ENCODE data around the gene ATP1A4. TPM values are rescaled to one million over a fixed set of nuclear protein-coding genes. Genes with fewer than 3 reads are reported as not detected.

The ATP1A4 gene
- total and polyA plus RNA-seq, 7 experiments from 2014 or later, result 0.71 TPM; not detected in 6

- Histone ChIP-seq H3K27ac (ENCODE audit: low read depth, low read length) (peak within 1 kb of the TSS; percentile 74), H3K36me3 (ENCODE audit: control insufficient read depth in 2 of 3, insufficient read depth in 3 of 3, low read length in 3 of 3) (peaks cover 0 to 9% (median 0%) of the 10 kb centered on the region in 3 experiments), H3K4me1 (ENCODE audit: control insufficient read depth in 2 of 2, insufficient read depth in 2 of 2, low read length in 2 of 2) (peaks cover 12 to 16% of the 10 kb centered on the region in 2 donors), H3K27me3 (ENCODE audit: control insufficient read depth in 2 of 2, insufficient read depth in 2 of 2, low read length in 2 of 2) (no peaks in the 10 kb centered on the region), H3K9me3 (ENCODE audit: control insufficient read depth in 2 of 3, low read length in 3 of 3) (no peaks in the 10 kb centered on the region), H3K4me3 (ENCODE audit: low read length) (peak within 1 kb of the TSS; percentile 77)
- DNase-seq (peak; percentile 43 to 81 (median 49)), ATAC-seq (peak; percentile 81)
- peaks cover 31 to 49% (median 37%) of the 10 kb centered on the region in 7 donors for H3K4me1 Mint-ChIP-seq
- peaks cover 0 to 2% (median 0%) of the 10 kb centered on the region in 5 donors for H3K36me3 Mint-ChIP-seq
- intact Hi-C loops (cut with micrococcal nuclease), result loop anchor here (1.0 to 5.0 kb wide), 4 partner anchors 55 to 107 kb away; partner anchors contain the start of genes IGSF8 (in 2 of the 2) and PEX19 (in 1 of the 2)
- no peaks in the 10 kb centered on the region for H3K27me3 Mint-ChIP-seq
- POLR2A ChIA-PET, result interaction anchor here (1.0 to 2.8 kb wide), 3 partner anchors 12 to 79 kb away, joined by 3 to 11 read pairs (median 7); partner anchors contain the start of genes DCAF8 and PEX19
- peak within 1 kb of the TSS; percentile 75 to 92 (median 88) for H3K27ac Mint-ChIP-seq
- CTCF ChIA-PET, result interaction anchor here (1.1 to 1.3 kb wide), 2 partner anchors 13 to 47 kb away, joined by 3 to 4 read pairs; no protein-coding TSS in a partner anchor
- peak within 1 kb of the TSS; percentile 78 to 94 (median 88) for H3K4me3 Mint-ChIP-seq
- H3K9me3 Mint-ChIP-seq, result peaks cover 0 to 1% (median 0%) of the 10 kb centered on the region in 11 donors
Observed at GRCh38 chr1:160205242-160206035, 54.0 kb downstream of the ATP1A4 start, which contains the start of gene PEA15. Gene PEA15, plus strand, starts transcription at chr1:160205384. Its CDS starts 6,161 bp downstream, at chr1:160211545.

- Histone ChIP-seq H3K4me1 (ENCODE audit: control insufficient read depth in 2 of 2, insufficient read depth in 2 of 2, low read length in 2 of 2) (peaks cover 12 to 16% of the 10 kb centered on the region in 2 donors), H3K27ac (ENCODE audit: low read depth, low read length) (peak overlapping the region; percentile 74), H3K9me3 (ENCODE audit: control insufficient read depth in 2 of 3, low read length in 3 of 3) (no peaks in the 10 kb centered on the region), H3K36me3 (ENCODE audit: control insufficient read depth in 2 of 3, insufficient read depth in 3 of 3, low read length in 3 of 3) (peaks cover 0 to 15% (median 0%) of the 10 kb centered on the region in 3 experiments), H3K4me3 (ENCODE audit: low read length) (peak overlapping the region; percentile 77), H3K27me3 (ENCODE audit: control insufficient read depth in 2 of 2, insufficient read depth in 2 of 2, low read length in 2 of 2) (no peaks in the 10 kb centered on the region)
- Mint-ChIP-seq H3K4me3 (peak overlapping the region; percentile 77 to 94 (median 86)), H3K36me3 (peaks cover 0 to 2% (median 0%) of the 10 kb centered on the region in 5 donors), H3K27me3 (no peaks in the 10 kb centered on the region), H3K4me1 (peaks cover 31 to 50% (median 37%) of the 10 kb centered on the region in 7 donors), H3K27ac (peak overlapping the region; percentile 58 to 88 (median 82)), H3K9me3 (peaks cover 0 to 1% (median 0%) of the 10 kb centered on the region in 11 donors)
- DNase-seq, result peak in 6 of 9 donors; percentile 22 to 58 (median 40)
- ChIA-PET CTCF (interaction anchor here (1.1 to 1.3 kb wide), 2 partner anchors 13 to 46 kb away, joined by 3 to 4 read pairs; no protein-coding TSS in a partner anchor), POLR2A (interaction anchor here (1.1 to 2.8 kb wide), 2 partner anchors 12 to 56 kb away, joined by 3 to 11 read pairs; partner anchors contain the start of gene DCAF8)
- intact Hi-C loops (cut with micrococcal nuclease), result loop anchor here in 1 of 2 donors (2.0 to 5.0 kb wide), 2 partner anchors 55 to 81 kb away; partner anchors contain the start of gene PEX19
- ATAC-seq, result peak; percentile 61
Observed at GRCh38 chr1:160206036-160206389, 54.6 kb downstream of the ATP1A4 start.

- Histone ChIP-seq H3K4me3 (ENCODE audit: low read length) (peak overlapping the region; percentile 77), H3K4me1 (ENCODE audit: control insufficient read depth in 2 of 2, insufficient read depth in 2 of 2, low read length in 2 of 2) (peaks cover 12 to 16% of the 10 kb centered on the region in 2 donors), H3K9me3 (ENCODE audit: control insufficient read depth in 2 of 3, low read length in 3 of 3) (no peaks in the 10 kb centered on the region), H3K27me3 (ENCODE audit: control insufficient read depth in 2 of 2, insufficient read depth in 2 of 2, low read length in 2 of 2) (no peaks in the 10 kb centered on the region), H3K27ac (ENCODE audit: low read depth, low read length) (peak overlapping the region; percentile 74), H3K36me3 (ENCODE audit: control insufficient read depth in 2 of 3, insufficient read depth in 3 of 3, low read length in 3 of 3) (peaks cover 0 to 20% (median 0%) of the 10 kb centered on the region in 3 experiments)
- Mint-ChIP-seq H3K27me3 (no peaks in the 10 kb centered on the region), H3K36me3 (peaks cover 0 to 5% (median 0%) of the 10 kb centered on the region in 5 donors), H3K9me3 (peaks cover 0 to 1% (median 0%) of the 10 kb centered on the region in 11 donors), H3K4me1 (peaks cover 31 to 50% (median 37%) of the 10 kb centered on the region in 7 donors), H3K27ac (peak overlapping the region; percentile 58 to 88 (median 83)), H3K4me3 (peak overlapping the region; percentile 77 to 94 (median 86))
- ChIA-PET CTCF (interaction anchor here (1.1 to 1.3 kb wide), 2 partner anchors 14 to 46 kb away, joined by 3 to 4 read pairs; no protein-coding TSS in a partner anchor), POLR2A (interaction anchor here (2.8 kb wide), 1 partner anchor 56 kb away, joined by 11 read pairs; the partner anchor contains the start of gene DCAF8)
- no peak for ATAC-seq
- no peak for DNase-seq
- intact Hi-C loops (cut with micrococcal nuclease), result loop anchor here in 1 of 2 donors (2.0 to 5.0 kb wide), 2 partner anchors 54 to 81 kb away; partner anchors contain the start of gene PEX19
Observed at GRCh38 chr1:160206421-160207117, 55.2 kb downstream of the ATP1A4 start.

- H3K27ac ChIP-seq (ENCODE audit: low read depth, low read length), result no peak overlapping the region
- H3K27me3 ChIP-seq (ENCODE audit: control insufficient read depth in 2 of 2, insufficient read depth in 2 of 2, low read length in 2 of 2), result no peaks in the 10 kb centered on the region
- Mint-ChIP-seq H3K27ac (peak overlapping the region; percentile 26 to 88 (median 83)), H3K4me3 (peak overlapping the region in 8 of 10 donors; percentile 15 to 94 (median 84)), H3K36me3 (peaks cover 0 to 7% (median 2%) of the 10 kb centered on the region in 5 donors), H3K27me3 (no peaks in the 10 kb centered on the region), H3K9me3 (peaks cover 0 to 1% (median 0%) of the 10 kb centered on the region in 11 donors), H3K4me1 (peaks cover 31 to 51% (median 37%) of the 10 kb centered on the region in 7 donors)
- no peak for ATAC-seq
- no peak overlapping the region for H3K4me3 ChIP-seq (ENCODE audit: low read length)
- peaks cover 12 to 16% of the 10 kb centered on the region in 2 donors for H3K4me1 ChIP-seq (ENCODE audit: control insufficient read depth in 2 of 2, insufficient read depth in 2 of 2, low read length in 2 of 2)
- H3K9me3 ChIP-seq (ENCODE audit: control insufficient read depth in 2 of 3, low read length in 3 of 3), result no peaks in the 10 kb centered on the region
- POLR2A ChIA-PET, result interaction anchor here (0.7 kb wide), 1 partner anchor 14 kb away, joined by 3 read pairs; no protein-coding TSS in a partner anchor
- DNase-seq, result no peak
- intact Hi-C loops (cut with micrococcal nuclease), result loop anchor here in 1 of 2 donors (2.0 to 5.0 kb wide), 2 partner anchors 54 to 80 kb away; partner anchors contain the start of gene PEX19
- CTCF ChIA-PET, result no interaction called here
- H3K36me3 ChIP-seq (ENCODE audit: control insufficient read depth in 2 of 3, insufficient read depth in 3 of 3, low read length in 3 of 3), result peaks cover 0 to 24% (median 0%) of the 10 kb centered on the region in 3 experiments
Observed at GRCh38 chr1:160207118-160207650, 55.8 kb downstream of the ATP1A4 start.

- intact Hi-C loops (cut with micrococcal nuclease), result loop anchor here in 1 of 2 donors (2.0 to 5.0 kb wide), 2 partner anchors 53 to 79 kb away; partner anchors contain the start of gene PEX19
- Mint-ChIP-seq H3K27ac (peak overlapping the region in 6 of 9 donors; percentile 41 to 88 (median 84)), H3K9me3 (no peaks in the 10 kb centered on the region), H3K36me3 (peaks cover 0 to 14% (median 5%) of the 10 kb centered on the region in 5 donors), H3K27me3 (no peaks in the 10 kb centered on the region), H3K4me1 (peaks cover 31 to 56% (median 37%) of the 10 kb centered on the region in 7 donors), H3K4me3 (peak overlapping the region in 1 of 10 donors; percentile 18)
- Histone ChIP-seq H3K27ac (ENCODE audit: low read depth, low read length) (no peak overlapping the region), H3K4me1 (ENCODE audit: control insufficient read depth in 2 of 2, insufficient read depth in 2 of 2, low read length in 2 of 2) (peaks cover 12 to 16% of the 10 kb centered on the region in 2 donors), H3K9me3 (ENCODE audit: control insufficient read depth in 2 of 3, low read length in 3 of 3) (no peaks in the 10 kb centered on the region), H3K4me3 (ENCODE audit: low read length) (no peak overlapping the region), H3K36me3 (ENCODE audit: control insufficient read depth in 2 of 3, insufficient read depth in 3 of 3, low read length in 3 of 3) (peaks cover 0 to 32% (median 0%) of the 10 kb centered on the region in 3 experiments), H3K27me3 (ENCODE audit: control insufficient read depth in 2 of 2, insufficient read depth in 2 of 2, low read length in 2 of 2) (no peaks in the 10 kb centered on the region)
- ATAC-seq (no peak), DNase-seq (no peak)
- POLR2A ChIA-PET, result interaction anchor here (0.7 to 1.5 kb wide), 2 partner anchors 8 to 13 kb away, joined by 3 read pairs; no protein-coding TSS in a partner anchor
- CTCF ChIA-PET, result interaction anchor here (1.2 kb wide), 1 partner anchor 12 kb away, joined by 4 read pairs; no protein-coding TSS in a partner anchor
Observed at GRCh38 chr1:160207771-160208556, 56.6 kb downstream of the ATP1A4 start.

All from naive thymus-derived CD4-positive, alpha-beta T cell (primary cell).